ENCODE measurements around the gene RRAS2.

DNA sequence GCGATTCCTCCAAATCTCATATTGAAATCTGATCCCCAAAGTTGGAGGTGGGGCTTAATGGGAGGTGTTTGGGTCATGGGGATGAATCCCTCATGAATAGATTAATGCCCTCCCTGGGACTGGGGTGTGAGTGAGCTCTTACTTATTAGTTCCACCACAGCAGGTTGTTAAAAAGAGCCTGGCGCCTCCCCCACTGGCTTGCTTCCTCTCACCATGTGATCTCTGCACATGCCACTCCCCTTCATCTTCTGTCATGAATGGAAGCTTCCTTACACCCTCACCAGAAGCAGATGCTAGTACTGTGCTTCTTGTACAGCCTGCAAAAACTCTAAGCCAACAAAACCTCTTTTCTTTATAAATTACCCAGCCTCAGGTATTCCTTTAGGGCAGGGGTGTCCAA lies 8.8 kb downstream of the RRAS2 start:
- no peak for TF ChIP-seq POLR2AphosphoS5 (IDR thresholded peaks at IDR 0.05; ENCODE audit: borderline replicate concordance, low read depth, low read length)
- no peak for TF ChIP-seq EZH2 (IDR thresholded peaks at IDR 0.05)

All from SK-N-MC (cell line).